ENCODE results near the gene KIRREL3. TPM values are rescaled to one million over a fixed set of nuclear protein-coding genes. Genes with fewer than 3 reads are reported as not detected.

KIRREL3 gene
- total and polyA plus RNA-seq, 10 donors, result 0.50 to 5.4 (median 2.0) TPM

- no peak overlapping the region for H3K27ac ChIP-seq
- intact Hi-C loops (cut with DNase I; ENCODE audit: low total_unique reads), result loop anchor here (10.0 kb wide), 2 partner anchors 402 to 742 kb away; partner anchors contain the start of gene KIRREL3
- H3K4me3 ChIP-seq, result no peak overlapping the region
- H3K4me1 ChIP-seq, result peaks cover 0 to 6% (median 2%) of the 10 kb centered on the region in 6 donors
- H3K9me3 ChIP-seq, result peaks cover 0 to 5% (median 0%) of the 10 kb centered on the region in 8 donors
- WGBS, 5 donors, result 71 to 85% (median 74%) methylated on average over 12 of the region's 12 CpGs
- H3K36me3 ChIP-seq, result no peaks in the 10 kb centered on the region
- TF ChIP-seq POLR2A (IDR thresholded peaks at IDR 0.05), result no peak
- no peak for TF ChIP-seq CTCF (IDR thresholded peaks at IDR 0.05 in 8 of 11, conservative IDR thresholded peaks at IDR 0.05 in 3 of 11)
- no peak for TF ChIP-seq POLR2AphosphoS5 (IDR thresholded peaks at IDR 0.05)
- DNase-seq, result no peak
- peaks cover 0 to 68% (median 0%) of the 10 kb centered on the region in 7 donors for H3K27me3 ChIP-seq (replicated peaks in 1 of 7)
Measured at GRCh38 chr11:126602349-126602940, 398.1 kb downstream of the KIRREL3 start.

GRCh38 chr11:126601550-126602215, 398.9 kb downstream of the KIRREL3 start:
- TF ChIP-seq POLR2AphosphoS5 (IDR thresholded peaks at IDR 0.05) (no peak), CTCF (IDR thresholded peaks at IDR 0.05 in 8 of 11, conservative IDR thresholded peaks at IDR 0.05 in 3 of 11) (no peak), POLR2A (IDR thresholded peaks at IDR 0.05) (no peak)
- H3K27me3 ChIP-seq (replicated peaks in 1 of 7), result peaks cover 0 to 61% (median 0%) of the 10 kb centered on the region in 7 donors
- peaks cover 0 to 5% (median 0%) of the 10 kb centered on the region in 8 donors for H3K9me3 ChIP-seq
- intact Hi-C loops (cut with DNase I; ENCODE audit: low total_unique reads), result loop anchor here (10.0 kb wide), 2 partner anchors 403 to 743 kb away; partner anchors contain the start of gene KIRREL3
- H3K36me3 ChIP-seq, result no peaks in the 10 kb centered on the region
- H3K27ac ChIP-seq, result no peak overlapping the region
- no peak for DNase-seq
- 67 to 75% (median 69%) methylated on average over 22 of the region's 22 CpGs for WGBS, 5 donors
- H3K4me1 ChIP-seq, result no peaks in the 10 kb centered on the region
- H3K4me3 ChIP-seq, result no peak overlapping the region

GRCh38 chr11:126601136-126601535, 399.4 kb downstream of the KIRREL3 start:
- TF ChIP-seq POLR2A (IDR thresholded peaks at IDR 0.05) (no peak), CTCF (IDR thresholded peaks at IDR 0.05 in 8 of 11, conservative IDR thresholded peaks at IDR 0.05 in 3 of 11) (no peak), POLR2AphosphoS5 (IDR thresholded peaks at IDR 0.05) (no peak)
- Histone ChIP-seq H3K4me1 (no peaks in the 10 kb centered on the region), H3K36me3 (no peaks in the 10 kb centered on the region), H3K27me3 (replicated peaks in 1 of 7) (peaks cover 0 to 55% (median 0%) of the 10 kb centered on the region in 7 donors), H3K9me3 (peaks cover 0 to 5% (median 0%) of the 10 kb centered on the region in 8 donors), H3K27ac (no peak overlapping the region), H3K4me3 (no peak overlapping the region)
- no peak for DNase-seq
- intact Hi-C loops (cut with DNase I; ENCODE audit: low total_unique reads), result loop anchor here (10.0 kb wide), 2 partner anchors 404 to 744 kb away; partner anchors contain the start of gene KIRREL3
- WGBS, 5 donors, result 70 to 82% (median 76%) methylated on average over 5 of the region's 5 CpGs
